Measurements from ENCODE around the gene ESYT2.

Gene ESYT2

GRCh38 chr7:158867214-158867984, 38.1 kb upstream of the ESYT2 start:
- WGBS (ENCODE audit: insufficient coverage) = 96% methylated on average over 17 of the region's 30 CpGs
- no peak overlapping the region for H3K4me3 ChIP-seq (ENCODE audit: control insufficient read depth in 1 of 7, extremely low read depth in 1 of 7, insufficient read depth in 4 of 7, low read depth in 2 of 7, low read length in 6 of 7)
- ChIA-PET CTCF (interaction anchor here (0.6 to 2.7 kb wide), 3 partner anchors 11 to 171 kb away, joined by 3 to 11 read pairs (median 10); partner anchors contain the start of gene DYNC2I1), POLR2A (interaction anchor here (0.6 kb wide), 1 partner anchor 20 kb away, joined by 3 read pairs; no protein-coding TSS in a partner anchor)
- no peaks in the 10 kb centered on the region for H3K27me3 ChIP-seq (replicated peaks in 2 of 5; ENCODE audit: control insufficient read depth in 4 of 5, insufficient read depth in 5 of 5, low read length in 4 of 5)
- H3K4me1 ChIP-seq (ENCODE audit: control extremely low read depth in 1 of 4, control insufficient read depth in 4 of 4, insufficient read depth in 4 of 4, low read length in 3 of 4) = peaks cover 0 to 62% (median 53%) of the 10 kb centered on the region in 4 experiments
- no peak overlapping the region for H3K27ac ChIP-seq (ENCODE audit: insufficient read depth in 1 of 2, low read depth in 1 of 2, low read length in 2 of 2, poor library complexity in 1 of 2, severe bottlenecking in 2 of 2)
- peaks cover 0 to 8% (median 0%) of the 10 kb centered on the region in 4 experiments for H3K36me3 ChIP-seq (ENCODE audit: control insufficient read depth in 4 of 4, insufficient read depth in 4 of 4, low read length in 3 of 4)
- H3K9me3 ChIP-seq (ENCODE audit: control extremely low read depth in 1 of 5, control insufficient read depth in 4 of 5, insufficient read depth in 2 of 5, low read depth in 1 of 5, low read length in 4 of 5) = no peaks in the 10 kb centered on the region
- DNase-seq = peak in 1 of 3 donors; percentile 29

- 94% methylated on average over 4 of the region's 4 CpGs for WGBS (ENCODE audit: insufficient coverage)
- Histone ChIP-seq H3K27ac (ENCODE audit: insufficient read depth in 1 of 2, low read depth in 1 of 2, low read length in 2 of 2, poor library complexity in 1 of 2, severe bottlenecking in 2 of 2) (peak overlapping the region in 1 of 2 experiments; percentile 76), H3K4me3 (ENCODE audit: control insufficient read depth in 1 of 7, extremely low read depth in 1 of 7, insufficient read depth in 4 of 7, low read depth in 2 of 7, low read length in 6 of 7) (no peak overlapping the region), H3K27me3 (replicated peaks in 2 of 5; ENCODE audit: control insufficient read depth in 4 of 5, insufficient read depth in 5 of 5, low read length in 4 of 5) (no peaks in the 10 kb centered on the region), H3K9me3 (ENCODE audit: control extremely low read depth in 1 of 5, control insufficient read depth in 4 of 5, insufficient read depth in 2 of 5, low read depth in 1 of 5, low read length in 4 of 5) (no peaks in the 10 kb centered on the region), H3K4me1 (ENCODE audit: control extremely low read depth in 1 of 4, control insufficient read depth in 4 of 4, insufficient read depth in 4 of 4, low read length in 3 of 4) (peaks cover 0 to 60% (median 53%) of the 10 kb centered on the region in 4 experiments), H3K36me3 (ENCODE audit: control insufficient read depth in 4 of 4, insufficient read depth in 4 of 4, low read length in 3 of 4) (peaks cover 0 to 4% (median 0%) of the 10 kb centered on the region in 4 experiments)
- ChIA-PET CTCF (interaction anchor here (1.1 to 2.7 kb wide), 2 partner anchors 20 to 111 kb away, joined by 6 to 11 read pairs; no protein-coding TSS in a partner anchor), POLR2A (no interaction called here)
- DNase-seq = no peak
Observed at GRCh38 chr7:158865977-158866376, 36.7 kb upstream of the ESYT2 start.

- Histone ChIP-seq H3K4me3 (ENCODE audit: control insufficient read depth in 1 of 7, extremely low read depth in 1 of 7, insufficient read depth in 4 of 7, low read depth in 2 of 7, low read length in 6 of 7) (no peak overlapping the region), H3K4me1 (ENCODE audit: control extremely low read depth in 1 of 4, control insufficient read depth in 4 of 4, insufficient read depth in 4 of 4, low read length in 3 of 4) (peaks cover 0 to 61% (median 52%) of the 10 kb centered on the region in 4 experiments), H3K27me3 (replicated peaks in 2 of 5; ENCODE audit: control insufficient read depth in 4 of 5, insufficient read depth in 5 of 5, low read length in 4 of 5) (no peaks in the 10 kb centered on the region), H3K27ac (ENCODE audit: insufficient read depth in 1 of 2, low read depth in 1 of 2, low read length in 2 of 2, poor library complexity in 1 of 2, severe bottlenecking in 2 of 2) (peak overlapping the region in 1 of 2 experiments; percentile 76), H3K36me3 (ENCODE audit: control insufficient read depth in 4 of 4, insufficient read depth in 4 of 4, low read length in 3 of 4) (no peaks in the 10 kb centered on the region), H3K9me3 (ENCODE audit: control extremely low read depth in 1 of 5, control insufficient read depth in 4 of 5, insufficient read depth in 2 of 5, low read depth in 1 of 5, low read length in 4 of 5) (no peaks in the 10 kb centered on the region)
- 31% methylated on average over 7 of the region's 7 CpGs for WGBS (ENCODE audit: insufficient coverage)
- peak; percentile 44 to 85 (median 67) for DNase-seq
- ChIA-PET POLR2A (no interaction called here), CTCF (interaction anchor here (1.1 to 2.7 kb wide), 2 partner anchors 20 to 112 kb away, joined by 6 to 11 read pairs; no protein-coding TSS in a partner anchor)
Observed at GRCh38 chr7:158865462-158865922, 36.2 kb upstream of the ESYT2 start.

- ChIA-PET POLR2A (no interaction called here), CTCF (interaction anchor here (1.1 to 2.2 kb wide), 5 partner anchors 7 to 113 kb away, joined by 3 to 12 read pairs (median 7); partner anchors contain the start of gene ESYT2)
- Histone ChIP-seq H3K4me3 (ENCODE audit: control insufficient read depth in 1 of 7, extremely low read depth in 1 of 7, insufficient read depth in 4 of 7, low read depth in 2 of 7, low read length in 6 of 7) (no peak overlapping the region), H3K9me3 (ENCODE audit: control extremely low read depth in 1 of 5, control insufficient read depth in 4 of 5, insufficient read depth in 2 of 5, low read depth in 1 of 5, low read length in 4 of 5) (no peaks in the 10 kb centered on the region), H3K36me3 (ENCODE audit: control insufficient read depth in 4 of 4, insufficient read depth in 4 of 4, low read length in 3 of 4) (no peaks in the 10 kb centered on the region), H3K4me1 (ENCODE audit: control extremely low read depth in 1 of 4, control insufficient read depth in 4 of 4, insufficient read depth in 4 of 4, low read length in 3 of 4) (peaks cover 0 to 61% (median 55%) of the 10 kb centered on the region in 4 experiments), H3K27me3 (replicated peaks in 2 of 5; ENCODE audit: control insufficient read depth in 4 of 5, insufficient read depth in 5 of 5, low read length in 4 of 5) (no peaks in the 10 kb centered on the region), H3K27ac (ENCODE audit: insufficient read depth in 1 of 2, low read depth in 1 of 2, low read length in 2 of 2, poor library complexity in 1 of 2, severe bottlenecking in 2 of 2) (peak overlapping the region in 1 of 2 experiments; percentile 76)
- no peak for DNase-seq
- WGBS (ENCODE audit: insufficient coverage) = 93% methylated on average over 7 of the region's 7 CpGs
Observed at GRCh38 chr7:158864833-158865232, 35.5 kb upstream of the ESYT2 start.

GRCh38 chr7:158864507-158864820, 35.2 kb upstream of the ESYT2 start:
- CTCF ChIA-PET = interaction anchor here (0.8 to 2.2 kb wide), 7 partner anchors 8 to 82 kb away, joined by 3 to 12 read pairs (median 3); partner anchors contain the start of gene ESYT2
- POLR2A ChIA-PET = no interaction called here
- 100% methylated on average over 2 of the region's 3 CpGs for WGBS (ENCODE audit: insufficient coverage)

GRCh38 chr7:158863611-158864506, 34.5 kb upstream of the ESYT2 start:
- Histone ChIP-seq H3K36me3 (ENCODE audit: control insufficient read depth in 4 of 4, insufficient read depth in 4 of 4, low read length in 3 of 4) (no peaks in the 10 kb centered on the region), H3K4me3 (ENCODE audit: control insufficient read depth in 1 of 7, extremely low read depth in 1 of 7, insufficient read depth in 4 of 7, low read depth in 2 of 7, low read length in 6 of 7) (peak overlapping the region; percentile 20 to 77 (median 48)), H3K27me3 (replicated peaks in 2 of 5; ENCODE audit: control insufficient read depth in 4 of 5, insufficient read depth in 5 of 5, low read length in 4 of 5) (no peaks in the 10 kb centered on the region), H3K27ac (ENCODE audit: insufficient read depth in 1 of 2, low read depth in 1 of 2, low read length in 2 of 2, poor library complexity in 1 of 2, severe bottlenecking in 2 of 2) (peak overlapping the region; percentile 61 to 76), H3K4me1 (ENCODE audit: control extremely low read depth in 1 of 4, control insufficient read depth in 4 of 4, insufficient read depth in 4 of 4, low read length in 3 of 4) (peaks cover 0 to 64% (median 56%) of the 10 kb centered on the region in 4 experiments), H3K9me3 (ENCODE audit: control extremely low read depth in 1 of 5, control insufficient read depth in 4 of 5, insufficient read depth in 2 of 5, low read depth in 1 of 5, low read length in 4 of 5) (no peaks in the 10 kb centered on the region)
- peak; percentile 35 to 70 (median 65) for DNase-seq
- CTCF ChIA-PET = interaction anchor here (0.8 to 2.2 kb wide), 9 partner anchors 8 to 113 kb away, joined by 3 to 12 read pairs (median 3); partner anchors contain the start of gene ESYT2
- POLR2A ChIA-PET = no interaction called here
- 7% methylated on average over 22 of the region's 45 CpGs for WGBS (ENCODE audit: insufficient coverage)

More at GRCh38 chr7:158864507-158864820, 35.2 kb upstream of the ESYT2 start:
- Histone ChIP-seq H3K27me3 (replicated peaks in 2 of 5; ENCODE audit: control insufficient read depth in 4 of 5, insufficient read depth in 5 of 5, low read length in 4 of 5) (no peaks in the 10 kb centered on the region), H3K9me3 (ENCODE audit: control extremely low read depth in 1 of 5, control insufficient read depth in 4 of 5, insufficient read depth in 2 of 5, low read depth in 1 of 5, low read length in 4 of 5) (no peaks in the 10 kb centered on the region), H3K4me1 (ENCODE audit: control extremely low read depth in 1 of 4, control insufficient read depth in 4 of 4, insufficient read depth in 4 of 4, low read length in 3 of 4) (peaks cover 0 to 64% (median 57%) of the 10 kb centered on the region in 4 experiments), H3K27ac (ENCODE audit: insufficient read depth in 1 of 2, low read depth in 1 of 2, low read length in 2 of 2, poor library complexity in 1 of 2, severe bottlenecking in 2 of 2) (peak overlapping the region in 1 of 2 experiments; percentile 76), H3K4me3 (ENCODE audit: control insufficient read depth in 1 of 7, extremely low read depth in 1 of 7, insufficient read depth in 4 of 7, low read depth in 2 of 7, low read length in 6 of 7) (peak overlapping the region in 4 of 7 experiments; percentile 48 to 77 (median 62)), H3K36me3 (ENCODE audit: control insufficient read depth in 4 of 4, insufficient read depth in 4 of 4, low read length in 3 of 4) (no peaks in the 10 kb centered on the region)
- DNase-seq = no peak
